Right lobe of liver (tissue), 6 donors: ENCODE measurements around the gene CEP55. TPM values are rescaled to one million over a fixed set of nuclear protein-coding genes. Genes with fewer than 3 reads are reported as not detected.
"Not testable (repeated sequence)": the region's sequence is repeated elsewhere in the genome, so short reads cannot be mapped to it uniquely, and the experiment has no call there.

Experiments used
- ATAC-seq, 4 donors: fragments of 200-7000 bp; cut with Tn5 transposase; one replicate each; pipeline ENCODE4 v1.9.1; 2020; ENCODE audit warnings: mild to moderate bottlenecking in 4 of 4, moderate library complexity in 4 of 4
- DNase-seq, 3 donors: peaks; one replicate each; pipeline ENCODE4 v3.0.0-alpha.2; 2020
- H3K27ac ChIP-seq, 3 donors: fragments of 200-600 bp; one replicate each; pipeline ENCODE4 v1.8.0; 2022
- H3K27me3 ChIP-seq, 2 donors: fragments of 200-600 bp; one replicate each; pipeline ENCODE4 v1.8.0; 2022
- H3K36me3 ChIP-seq, 4 donors: fragments of 200-600 bp; sonication (generic) in 1 of 4; one replicate each; pipeline versions ENCODE4 v1.5.1 to v1.8.0; 2017 to 2022; ENCODE audit warnings: control low read depth in 1 of 4
- H3K4me1 ChIP-seq, 4 donors: fragments of 200-600 bp; sonication (generic) in 1 of 4; one replicate each; pipeline versions ENCODE4 v1.5.1 to v1.8.0; 2017 to 2022; ENCODE audit warnings: control low read depth in 1 of 4
- H3K4me3 ChIP-seq, 3 donors: fragments of 200-600 bp; one replicate each; pipeline ENCODE4 v1.8.0; 2022
- H3K9me3 ChIP-seq, 4 donors: fragments of 200-600 bp; sonication (generic) in 1 of 4; one replicate each; pipeline versions ENCODE4 v1.5.1 to v1.8.0; 2017 to 2022; ENCODE audit warnings: control low read depth in 1 of 4
- POLR2A ChIP-seq: fragments of 450-650 bp; IDR thresholded peaks from one replicate; pipeline ENCODE4 v1.6.1; 2017; ENCODE audit warnings: antibody characterized with exemption, mild to moderate bottlenecking
- WGBS: methylation state at CpG from one replicate; pipeline ENCODE4 v1.1.6; 2018; ENCODE audit warnings: low coverage, low lambda C conversion rate; ENCODE audit not compliant: insufficient coverage; ENCODE audit errors: missing lambda C conversion rate; 5-methylcytosine and 5-hydroxymethylcytosine counted together
- intact Hi-C, 2 donors: fragments of 100-400 bp; cut with DNase I; formaldehyde crosslinking; loops; one replicate each; pipeline versions ENCODE4 v1.11.2 to v1.14.1; 2022
- total RNA-seq, 6 experiments: library from RNA; depleted of rRNA in 2 of 6; stranded (reverse); fragments of >200 nt in 2 of 6; fragmentation: NEBNext Ultra II Directional in 3 of 6; extraction: Animal tissue kit (Norgen Biotek cat#: 25700) in 3 of 6; gene quantifications; one replicate each; pipeline versions ENCODE4 v1.1.0 to v1.2.4, GENCODE V29; 2016 to 2023
- TF ChIP-seq, protein P1 (sequence below), 4 donors: fragments of 200-600 bp in 3 of 4; fragments of 450-650 bp in 1 of 4; IDR thresholded peaks; one replicate each; pipeline versions ENCODE4 v1.5.1 to v1.8.0; 2016 to 2022; ENCODE audit warnings: antibody characterized with exemption in 4 of 4, mild to moderate bottlenecking in 2 of 4
- donor health status: DM: no; HTN: yes; CAD: no.
- donor health status: DM: no; HTN: no; CAD: no.
- donor health status: DM: no; HTN: no; CAD: no.
- donor health status: DM: no; HTN: yes; CAD: no.
- donor health status: DM: no; HTN: yes; CAD: no.

The CEP55 gene
- total RNA-seq, 6 experiments from 2014 or later = 0.16 to 0.56 (median 0.43) TPM; not detected in 1

GRCh38 chr10:93465806-93466675 is 30.4 kb upstream of the CEP55 start:
- DNase-seq (peak in 2 of 3 donors; percentile 69 to 76), ATAC-seq (peak; percentile 26 to 86 (median 80))
- WGBS = 12% methylated on average over 3 of the region's 8 CpGs
- Histone ChIP-seq H3K4me3 (no peak overlapping the region), H3K27ac (peak overlapping the region; percentile 14 to 40 (median 39)), H3K27me3 (no peaks in the 10 kb centered on the region), H3K4me1 (peaks cover 0 to 4% (median under 1%) of the 10 kb centered on the region in 4 donors), H3K36me3 (no peaks in the 10 kb centered on the region), H3K9me3 (no peaks in the 10 kb centered on the region)
- intact Hi-C loops = no loop called here
- TF ChIP-seq POLR2A = no peak
- TF ChIP-seq, protein P1, sequence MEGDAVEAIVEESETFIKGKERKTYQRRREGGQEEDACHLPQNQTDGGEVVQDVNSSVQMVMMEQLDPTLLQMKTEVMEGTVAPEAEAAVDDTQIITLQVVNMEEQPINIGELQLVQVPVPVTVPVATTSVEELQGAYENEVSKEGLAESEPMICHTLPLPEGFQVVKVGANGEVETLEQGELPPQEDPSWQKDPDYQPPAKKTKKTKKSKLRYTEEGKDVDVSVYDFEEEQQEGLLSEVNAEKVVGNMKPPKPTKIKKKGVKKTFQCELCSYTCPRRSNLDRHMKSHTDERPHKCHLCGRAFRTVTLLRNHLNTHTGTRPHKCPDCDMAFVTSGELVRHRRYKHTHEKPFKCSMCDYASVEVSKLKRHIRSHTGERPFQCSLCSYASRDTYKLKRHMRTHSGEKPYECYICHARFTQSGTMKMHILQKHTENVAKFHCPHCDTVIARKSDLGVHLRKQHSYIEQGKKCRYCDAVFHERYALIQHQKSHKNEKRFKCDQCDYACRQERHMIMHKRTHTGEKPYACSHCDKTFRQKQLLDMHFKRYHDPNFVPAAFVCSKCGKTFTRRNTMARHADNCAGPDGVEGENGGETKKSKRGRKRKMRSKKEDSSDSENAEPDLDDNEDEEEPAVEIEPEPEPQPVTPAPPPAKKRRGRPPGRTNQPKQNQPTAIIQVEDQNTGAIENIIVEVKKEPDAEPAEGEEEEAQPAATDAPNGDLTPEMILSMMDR (IDR thresholded peaks at IDR 0.05) = no peak

DNA sequence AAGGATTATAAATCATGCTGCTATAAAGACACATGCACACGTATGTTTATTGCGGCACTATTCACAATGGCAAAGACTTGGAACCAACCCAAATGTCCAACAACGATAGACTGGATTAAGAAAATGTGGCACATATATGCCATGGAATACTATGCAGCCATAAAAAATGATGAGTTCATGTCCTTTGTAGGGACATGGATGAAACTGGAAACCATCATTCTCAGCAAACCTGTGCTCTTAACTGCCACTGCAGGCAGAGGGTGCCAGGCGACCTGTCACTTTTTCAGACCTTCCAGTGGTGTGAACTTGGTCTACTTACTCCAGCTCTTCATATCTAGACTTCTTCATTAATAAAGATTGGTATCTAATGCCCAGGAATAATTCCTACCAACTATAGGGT is 28.8 kb upstream of the CEP55 start:
- H3K4me3 ChIP-seq, H3K4me1 ChIP-seq, H3K27me3 ChIP-seq, H3K36me3 ChIP-seq, DNase-seq, intact Hi-C loops, H3K27ac ChIP-seq, H3K9me3 ChIP-seq, ATAC-seq: not testable (repeated sequence)
- 80% methylated on average over 1 of the region's 4 CpGs for WGBS

DNA sequence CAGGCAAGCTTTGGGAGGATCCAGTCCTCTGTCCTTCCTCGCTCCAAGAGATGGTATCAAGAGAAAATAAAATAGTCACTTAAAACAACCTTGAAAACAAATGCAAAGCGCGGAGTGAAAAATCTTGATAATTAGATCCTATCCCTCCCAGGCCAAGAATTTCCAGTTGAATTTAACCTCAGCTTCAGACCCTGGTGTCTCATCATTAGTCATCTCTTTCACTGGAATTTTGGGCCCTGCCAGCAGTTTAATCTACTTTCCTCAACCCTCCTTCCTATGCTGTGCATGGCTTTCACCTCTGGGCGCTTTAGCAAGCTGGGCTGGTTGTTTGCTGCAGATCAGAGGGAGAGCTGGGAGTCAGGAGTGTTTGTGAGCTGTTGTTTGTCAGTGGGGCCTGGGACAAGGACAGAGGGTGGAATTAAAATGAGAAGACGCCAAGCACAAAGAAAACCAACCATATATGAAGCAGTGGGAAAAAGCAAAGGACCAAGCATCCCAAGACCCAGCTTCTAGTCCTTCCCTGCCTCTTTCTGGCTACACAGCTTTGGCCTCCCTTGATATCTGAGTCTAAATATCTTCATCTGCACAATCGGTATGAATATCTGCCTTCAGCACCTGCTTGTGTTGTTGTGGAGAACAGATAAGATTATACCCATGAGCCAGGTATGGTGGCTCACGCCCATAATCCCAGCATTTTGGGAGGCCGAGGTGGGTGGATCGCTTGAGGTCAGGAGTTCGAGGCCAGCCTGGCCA is 27.8 kb upstream of the CEP55 start:
- no peak overlapping the region for H3K4me3 ChIP-seq
- TF ChIP-seq, protein P1 (IDR thresholded peaks at IDR 0.05) = no peak
- no peak for TF ChIP-seq POLR2A
- intact Hi-C loops = no loop called here
- WGBS = 76% methylated on average over 7 of the region's 10 CpGs
- no peaks in the 10 kb centered on the region for H3K9me3 ChIP-seq
- no peak for ATAC-seq
- H3K27me3 ChIP-seq = no peaks in the 10 kb centered on the region
- H3K36me3 ChIP-seq = no peaks in the 10 kb centered on the region
- no peak for DNase-seq
- H3K4me1 ChIP-seq = peaks cover 0 to 4% (median under 1%) of the 10 kb centered on the region in 4 donors
- no peak overlapping the region for H3K27ac ChIP-seq

GRCh38 chr10:93469454-93469853 is 27.0 kb upstream of the CEP55 start:
- DNase-seq = no peak
- no peak overlapping the region for H3K4me3 ChIP-seq
- intact Hi-C loops = no loop called here
- no peak for ATAC-seq
- H3K27ac ChIP-seq = no peak overlapping the region
- no peaks in the 10 kb centered on the region for H3K36me3 ChIP-seq
- TF ChIP-seq, protein P1 (IDR thresholded peaks at IDR 0.05) = no peak
- TF ChIP-seq POLR2A = no peak
- no peaks in the 10 kb centered on the region for H3K27me3 ChIP-seq
- WGBS = no CpG with 5 or more reads among the region's 3 CpGs
- H3K9me3 ChIP-seq = no peaks in the 10 kb centered on the region
- H3K4me1 ChIP-seq = peaks cover 0 to 4% (median under 1%) of the 10 kb centered on the region in 4 donors
